ENCODE results near the gene SMG9.

The SMG9 gene

GRCh38 chr19:43754503-43755255 lies at the start of gene SMG9:
Gene SMG9, minus strand, starts transcription at chr19:43754962. Its CDS starts 4,221 bp downstream, at chr19:43750741.
- no peak for TF ChIP-seq CTCF (IDR thresholded peaks at IDR 0.05; ENCODE audit: insufficient read depth, low read length, poor library complexity, severe bottlenecking)
- DNase-seq (ENCODE audit: extremely low read depth, insufficient read length) = peak; percentile 98
- H3K4me3 ChIP-seq (replicated peaks; ENCODE audit: low read depth, low read length) = peak within 1 kb of the TSS; percentile 69
- no peaks in the 10 kb centered on the region; the same call in 1 of the 2 replicates for H3K36me3 ChIP-seq (ENCODE audit: control insufficient read depth, insufficient read depth, low read length)
- no peaks in the 10 kb centered on the region for H3K27me3 ChIP-seq (replicated peaks; ENCODE audit: control insufficient read depth, insufficient read depth, low read length)

GRCh38 chr19:43804432-43804831 lies 49.7 kb upstream of the SMG9 start:
- Histone ChIP-seq H3K36me3 (ENCODE audit: control insufficient read depth, insufficient read depth, low read length) (no peaks in the 10 kb centered on the region), H3K4me3 (replicated peaks; ENCODE audit: low read depth, low read length) (no peak overlapping the region), H3K27me3 (replicated peaks; ENCODE audit: control insufficient read depth, insufficient read depth, low read length) (no peaks in the 10 kb centered on the region; the same call in 1 of the 2 replicates)
- no peak for DNase-seq (ENCODE audit: extremely low read depth, insufficient read length)
- no peak for TF ChIP-seq CTCF (IDR thresholded peaks at IDR 0.05; ENCODE audit: insufficient read depth, low read length, poor library complexity, severe bottlenecking)

GRCh38 chr19:43802216-43802951 lies 47.6 kb upstream of the SMG9 start, which contains the start of gene LYPD5:
Gene LYPD5, minus strand, starts transcription at chr19:43802447. Its CDS starts 67 bp downstream, at chr19:43802380.
- Histone ChIP-seq H3K27me3 (replicated peaks; ENCODE audit: control insufficient read depth, insufficient read depth, low read length) (peaks cover 2% of the 10 kb centered on the region), H3K36me3 (ENCODE audit: control insufficient read depth, insufficient read depth, low read length) (no peaks in the 10 kb centered on the region), H3K4me3 (replicated peaks; ENCODE audit: low read depth, low read length) (no peak within 1 kb of the TSS)
- DNase-seq (ENCODE audit: extremely low read depth, insufficient read length) = no peak
- TF ChIP-seq CTCF (IDR thresholded peaks at IDR 0.05; ENCODE audit: insufficient read depth, low read length, poor library complexity, severe bottlenecking) = no peak

GRCh38 chr19:43799502-43800142 lies 44.9 kb upstream of the SMG9 start:
- peaks cover 2% of the 10 kb centered on the region for H3K27me3 ChIP-seq (replicated peaks; ENCODE audit: control insufficient read depth, insufficient read depth, low read length)
- H3K36me3 ChIP-seq (ENCODE audit: control insufficient read depth, insufficient read depth, low read length) = no peaks in the 10 kb centered on the region
- no peak for DNase-seq (ENCODE audit: extremely low read depth, insufficient read length)
- H3K4me3 ChIP-seq (replicated peaks; ENCODE audit: low read depth, low read length) = no peak overlapping the region
- no peak for TF ChIP-seq CTCF (IDR thresholded peaks at IDR 0.05; ENCODE audit: insufficient read depth, low read length, poor library complexity, severe bottlenecking)

- DNase-seq (ENCODE audit: extremely low read depth, insufficient read length) = peak; percentile 26
Measured at GRCh38 chr19:43798546-43799409, 44.0 kb upstream of the SMG9 start.

More at GRCh38 chr19:43798546-43799409, 44.0 kb upstream of the SMG9 start:
- no peak for TF ChIP-seq CTCF (IDR thresholded peaks at IDR 0.05; ENCODE audit: insufficient read depth, low read length, poor library complexity, severe bottlenecking)
- no peaks in the 10 kb centered on the region for H3K36me3 ChIP-seq (ENCODE audit: control insufficient read depth, insufficient read depth, low read length)
- peak overlapping the region; percentile 47 for H3K4me3 ChIP-seq (replicated peaks; ENCODE audit: low read depth, low read length)
- H3K27me3 ChIP-seq (replicated peaks; ENCODE audit: control insufficient read depth, insufficient read depth, low read length) = peaks cover 2% of the 10 kb centered on the region
